CD4-positive, alpha-beta T cell treated with Interleukin-10 for 1 hour (primary cell): ENCODE data around the gene PDIA2.
"Not testable (repeated sequence)": the region's sequence is repeated elsewhere in the genome, so short reads cannot be mapped to it uniquely, and the experiment has no call there.

Experiments
- DNase-seq: peaks from one replicate; pipeline ENCODE4 v3.0.0-alpha.2; 2020

PDIA2 gene

DNA sequence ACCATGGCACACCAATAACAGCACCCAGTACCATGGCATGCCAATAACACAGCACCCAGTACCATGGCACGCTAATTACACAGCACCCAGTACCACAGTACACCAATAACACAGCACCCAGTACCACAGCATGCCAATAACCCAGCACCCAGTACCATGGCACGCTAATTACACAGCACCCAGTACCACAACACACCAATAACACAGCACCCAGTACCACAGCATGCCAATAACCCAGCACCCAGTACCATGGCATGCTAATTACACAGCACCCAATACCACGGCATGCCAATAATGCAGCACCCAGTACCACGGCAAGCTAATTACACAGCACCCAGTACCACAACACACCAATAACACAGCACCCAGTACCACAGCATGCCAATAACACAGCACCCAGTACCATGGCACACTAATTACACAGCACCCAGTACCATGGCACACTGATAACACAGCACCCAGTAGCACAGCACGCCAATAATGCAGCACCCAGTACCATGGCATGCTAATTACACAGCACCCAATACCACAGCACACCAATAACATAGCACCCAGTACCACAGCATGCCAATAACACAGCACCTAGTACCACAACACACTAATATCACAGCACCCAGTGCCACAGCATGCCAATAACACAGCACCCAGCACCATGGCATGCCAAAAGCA, 51.3 kb downstream of the PDIA2 start:
- DNase-seq = not testable (repeated sequence)

DNA sequence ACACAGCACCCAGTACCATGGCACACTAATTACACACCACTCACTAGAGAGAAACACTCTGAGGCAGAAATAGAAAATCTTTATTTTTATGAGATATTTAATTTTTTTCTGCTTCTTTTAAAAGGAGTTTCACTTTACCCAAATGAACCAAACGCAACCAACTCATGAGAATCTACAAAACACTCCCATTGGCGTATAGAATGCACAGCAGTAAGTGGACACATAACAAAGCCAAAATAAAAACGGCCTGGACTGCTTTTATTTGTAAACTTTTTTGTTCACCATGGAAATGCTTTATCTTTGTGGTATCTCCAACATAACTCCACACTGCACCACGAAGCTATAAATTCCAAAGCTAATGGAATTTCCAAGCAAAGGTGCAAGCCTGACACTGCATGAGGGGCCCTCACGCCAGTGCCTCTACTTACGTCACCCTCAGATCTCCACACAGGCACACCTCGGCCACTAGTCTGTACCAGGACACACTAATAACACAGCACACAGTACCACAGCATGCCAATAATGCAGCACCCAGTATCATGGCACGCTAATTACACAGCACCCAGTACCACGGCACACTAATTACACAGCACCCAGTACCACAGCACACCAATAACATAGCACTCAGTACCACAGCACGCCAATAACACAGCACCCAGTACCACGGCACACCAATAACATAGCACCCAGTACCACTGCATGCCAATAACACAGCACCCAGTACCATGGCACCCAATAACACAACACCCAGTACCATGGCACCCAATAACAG, 52.1 kb downstream of the PDIA2 start:
- not testable (repeated sequence) for DNase-seq

DNA sequence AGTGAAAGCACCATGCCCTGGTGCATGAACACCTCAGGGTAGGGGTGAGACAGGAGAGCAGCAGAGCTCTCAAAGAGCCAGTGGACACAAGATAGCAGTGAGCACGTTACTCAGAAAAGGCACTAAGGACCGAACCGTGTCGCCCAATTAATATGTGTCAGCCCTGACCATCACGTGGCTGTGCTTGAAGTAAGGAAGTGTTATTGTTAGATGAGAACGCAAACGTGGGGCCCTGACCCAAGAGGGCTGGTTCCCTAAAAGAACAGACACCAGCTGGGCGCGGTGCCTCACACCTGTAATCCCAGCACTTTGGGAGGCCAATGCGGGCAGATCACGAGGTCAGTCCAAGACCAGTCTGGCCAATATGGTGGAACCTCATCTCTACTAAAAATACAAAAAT, 53.3 kb downstream of the PDIA2 start:
- DNase-seq = no peak
